H1 (cell line): ENCODE measurements around the gene TMEM182. TPM values are rescaled to one million over a fixed set of nuclear protein-coding genes. Genes with fewer than 3 reads are reported as not detected.

ENCODE experiments used
- CTCF ChIA-PET: fragments of 300-600 bp; sonication (Branson Sonifier 250); formaldehyde crosslinking; loops from one replicate; lab custom pipeline; 2021; ENCODE audit not compliant: partially characterized antibody; lab: Charles Lee
- POLR2A ChIA-PET: fragments of 300-600 bp; sonication (Branson Sonifier 250); formaldehyde crosslinking; loops from one replicate; lab custom pipeline; 2021; ENCODE audit warnings: inconsistent platforms; ENCODE audit not compliant: partially characterized antibody; lab: Charles Lee
- DNase-seq, 2 experiments: peaks; one replicate each; pipeline versions ENCODE4 v3.0.0 to v3.0.0-alpha.2; 2010 to 2022; ENCODE audit warnings: low spot score in 2 of 2, low read depth in 1 of 2, mixed read lengths in 1 of 2
- FAIRE-seq: peaks from 2 replicates; lab custom pipeline; 2011; peaks lifted over from hg19 to GRCh38; lab: Jason Lieb, UNC
- H2AFZ ChIP-seq: 2 replicates; pipeline ENCODE4 v1.8.1; 2012; ENCODE audit warnings: low read length, inconsistent platforms
- H2AK5ac ChIP-seq: 2 replicates; pipeline ENCODE4 v1.6.1; 2013; ENCODE audit warnings: low read depth, low read length
- H2BK120ac ChIP-seq: replicated peaks from 2 replicates; pipeline ENCODE3; 2013; ENCODE audit warnings: low read depth, low read length, inconsistent platforms
- H2BK12ac ChIP-seq: 2 replicates; pipeline ENCODE4 v1.6.1; 2013; ENCODE audit warnings: low read depth, low read length
- H2BK15ac ChIP-seq: 2 replicates; pipeline ENCODE4 v1.6.1; 2013; ENCODE audit warnings: low read length
- H2BK20ac ChIP-seq: 2 replicates; pipeline ENCODE4 v1.6.1; 2013; ENCODE audit warnings: low read length
- H2BK5ac ChIP-seq: 2 replicates; pipeline ENCODE4 v1.6.1; 2013; ENCODE audit warnings: low read depth, low read length
- H3K14ac ChIP-seq: 2 replicates; pipeline ENCODE4 v1.6.1; 2013; ENCODE audit warnings: inconsistent platforms; ENCODE audit not compliant: insufficient read length
- H3K18ac ChIP-seq: 2 replicates; pipeline ENCODE4 v1.6.1; 2013; ENCODE audit warnings: low read length; ENCODE audit errors: extremely low read depth
- H3K23ac ChIP-seq: 2 replicates; pipeline ENCODE4 v1.6.1; 2013; ENCODE audit warnings: inconsistent platforms; ENCODE audit not compliant: insufficient read length
- H3K23me2 ChIP-seq: 2 replicates; pipeline ENCODE4 v1.6.1; 2013; ENCODE audit warnings: low read depth, low read length
- H3K27ac ChIP-seq: 2 replicates; pipeline ENCODE4 v1.6.1; 2011; ENCODE audit warnings: low read depth, low read length, inconsistent platforms
- H3K27me3 ChIP-seq, 4 experiments: replicated peaks in 1 of 4; 1 replicate in 1 of 4; 2 replicates in 3 of 4; pipeline versions ENCODE4 v1.6.1 to v1.8.1; 2011 to 2013; ENCODE audit warnings: low read length in 3 of 4, mild to moderate bottlenecking in 3 of 4, inconsistent platforms in 2 of 4, mixed read lengths in 2 of 4, moderate library complexity in 1 of 4; ENCODE audit not compliant: control insufficient read depth in 3 of 4, insufficient read depth in 3 of 4; ENCODE audit errors: extremely low read depth in 1 of 4
- H3K36me3 ChIP-seq, 4 experiments: 2 replicates each; pipeline versions ENCODE4 v1.6.1 to v1.8.1; 2011 to 2013; ENCODE audit warnings: mild to moderate bottlenecking in 4 of 4, low read length in 3 of 4, moderate library complexity in 2 of 4, control low read depth in 1 of 4, inconsistent platforms in 1 of 4; ENCODE audit not compliant: insufficient read depth in 4 of 4, control insufficient read depth in 2 of 4
- H3K4ac ChIP-seq: replicated peaks from 2 replicates; pipeline ENCODE3; 2013; ENCODE audit warnings: low read length, low read depth, mixed read lengths, inconsistent platforms; ENCODE audit not compliant: insufficient read length
- H3K4me1 ChIP-seq, 4 experiments: replicated peaks in 1 of 4; 1 replicate in 1 of 4; 2 replicates in 3 of 4; pipeline versions ENCODE4 v1.6.1 to v1.8.1; 2011 to 2013; ENCODE audit warnings: low read length in 3 of 4, inconsistent platforms in 2 of 4, mixed read lengths in 1 of 4; ENCODE audit not compliant: insufficient read depth in 4 of 4, control insufficient read depth in 3 of 4
- H3K4me2 ChIP-seq, 2 experiments: 2 replicates each; pipeline versions ENCODE4 v1.6.1 to v1.8.1; 2011 to 2013; ENCODE audit warnings: low read depth in 2 of 2, low read length in 2 of 2, control low read depth in 1 of 2, inconsistent platforms in 1 of 2, mild to moderate bottlenecking in 1 of 2; ENCODE audit not compliant: insufficient read depth in 1 of 2
- H3K4me3 ChIP-seq, 4 experiments: fragments of 200-600, 300-600 bp in 1 of 4; sonication (generic), shearing (Covaris generic), sonication (Bioruptor Twin) in 1 of 4; 2 replicates each; pipeline versions ENCODE4 v1.5.1 to v1.8.1; 2011 to 2016; ENCODE audit warnings: low read length in 4 of 4, low read depth in 3 of 4, control low read depth in 2 of 4, inconsistent platforms in 2 of 4, mild to moderate bottlenecking in 2 of 4, mixed read lengths in 1 of 4, moderate library complexity in 1 of 4; ENCODE audit not compliant: insufficient read depth in 2 of 4; ENCODE audit errors: extremely low read depth in 1 of 4
- H3K56ac ChIP-seq: replicated peaks from 2 replicates; pipeline ENCODE3; 2013; ENCODE audit warnings: low read depth, mild to moderate bottlenecking, mixed read lengths, low read length, inconsistent platforms; ENCODE audit not compliant: insufficient read length
- H3K79me1 ChIP-seq: 2 replicates; pipeline ENCODE4 v1.6.1; 2013; ENCODE audit warnings: low read depth, low read length, control low read depth
- H3K79me2 ChIP-seq, 2 experiments: 2 replicates each; pipeline versions ENCODE4 v1.6.1 to v1.8.1; 2012 to 2013; ENCODE audit warnings: low read length in 2 of 2, mild to moderate bottlenecking in 2 of 2, inconsistent platforms in 1 of 2; ENCODE audit not compliant: insufficient read depth in 2 of 2, control insufficient read depth in 1 of 2
- H3K9ac ChIP-seq, 4 experiments: replicated peaks in 1 of 4; 1 replicate in 1 of 4; 2 replicates in 3 of 4; pipeline versions ENCODE4 v1.6.1 to v1.8.1; 2011 to 2013; ENCODE audit warnings: low read depth in 3 of 4, low read length in 3 of 4, control low read depth in 2 of 4, mild to moderate bottlenecking in 2 of 4, moderate library complexity in 2 of 4, inconsistent platforms in 1 of 4; ENCODE audit errors: extremely low read depth in 1 of 4
- H3K9me3 ChIP-seq, 2 experiments: 2 replicates each; pipeline versions ENCODE4 v1.6.1 to v1.8.1; 2012 to 2013; ENCODE audit warnings: mild to moderate bottlenecking in 2 of 2, moderate library complexity in 2 of 2, control low read depth in 1 of 2, inconsistent platforms in 1 of 2, low read depth in 1 of 2, low read length in 1 of 2, mixed read lengths in 1 of 2; ENCODE audit not compliant: insufficient read depth in 2 of 2
- H4K20me1 ChIP-seq, 2 experiments: replicated peaks in 1 of 2; 2 replicates each; pipeline versions ENCODE3 to v1.8.1; 2011 to 2013; ENCODE audit warnings: inconsistent platforms in 2 of 2, low read length in 2 of 2, mild to moderate bottlenecking in 1 of 2; ENCODE audit not compliant: insufficient read depth in 2 of 2, control insufficient read depth in 1 of 2
- H4K5ac ChIP-seq: 2 replicates; pipeline ENCODE4 v1.6.1; 2013; ENCODE audit warnings: low read length, low read depth, mixed read lengths, inconsistent platforms; ENCODE audit not compliant: insufficient read length
- H4K8ac ChIP-seq: 2 replicates; pipeline ENCODE4 v1.8.0; 2013; ENCODE audit warnings: mild to moderate bottlenecking, moderate library complexity, low read length, inconsistent platforms; ENCODE audit not compliant: insufficient read depth; ENCODE audit errors: extremely low read depth
- H4K91ac ChIP-seq: replicated peaks from 2 replicates; pipeline ENCODE3; 2013; ENCODE audit warnings: low read length, mixed read lengths, inconsistent platforms; ENCODE audit not compliant: insufficient read length
- ATF3 ChIP-seq: IDR thresholded peaks from 2 replicates; pipeline ENCODE4 v1.6.1; 2011; ENCODE audit warnings: low read depth, mild to moderate bottlenecking, low read length; ENCODE audit not compliant: insufficient read depth
- CTCF ChIP-seq, 3 experiments: IDR thresholded peaks; 1 replicate in 2 of 3; 2 replicates in 1 of 3; pipeline versions ENCODE4 v1.5.1 to v1.6.1; 2011; ENCODE audit warnings: low read length in 3 of 3, mild to moderate bottlenecking in 3 of 3, inconsistent platforms in 2 of 3, low read depth in 1 of 3, moderate library complexity in 1 of 3; ENCODE audit not compliant: insufficient read depth in 1 of 3; ENCODE audit errors: control extremely low read depth in 1 of 3
- EGR1 ChIP-seq: IDR thresholded peaks from 2 replicates; pipeline ENCODE4 v1.6.1; 2011; ENCODE audit warnings: low read depth, low read length, borderline replicate concordance
- EP300 ChIP-seq, 2 experiments: IDR thresholded peaks; 1 replicate in 1 of 2; 2 replicates in 1 of 2; pipeline ENCODE4 v1.6.1; 2011 to 2012; ENCODE audit warnings: low read depth in 2 of 2, low read length in 2 of 2, mild to moderate bottlenecking in 2 of 2, borderline replicate concordance in 1 of 2, inconsistent platforms in 1 of 2, moderate library complexity in 1 of 2
- FOSL1 ChIP-seq: IDR thresholded peaks from 2 replicates; pipeline ENCODE4 v1.6.1; 2011; ENCODE audit warnings: mild to moderate bottlenecking, low read depth, low read length, moderate library complexity; ENCODE audit not compliant: insufficient read depth
- GABPA ChIP-seq: IDR thresholded peaks from 2 replicates; pipeline ENCODE4 v1.6.1; 2011; ENCODE audit warnings: mild to moderate bottlenecking, low read length, moderate library complexity, borderline replicate concordance; ENCODE audit not compliant: insufficient read depth
- HDAC2 ChIP-seq, 2 experiments: fragments of 300-600 bp in 1 of 2; sonication (generic) in 1 of 2; IDR thresholded peaks; 2 replicates each; pipeline ENCODE4 v1.6.1; 2011 to 2012; ENCODE audit warnings: low read depth in 2 of 2, low read length in 2 of 2, mild to moderate bottlenecking in 2 of 2, moderate library complexity in 2 of 2, borderline replicate concordance in 1 of 2, inconsistent platforms in 1 of 2
- RXRA ChIP-seq: IDR thresholded peaks from 2 replicates; pipeline ENCODE4 v1.6.1; 2011; ENCODE audit warnings: low read depth, mild to moderate bottlenecking, low read length, moderate library complexity; ENCODE audit not compliant: insufficient read depth
- SP2 ChIP-seq: IDR thresholded peaks from 2 replicates; pipeline ENCODE4 v1.6.1; 2012; ENCODE audit warnings: mild to moderate bottlenecking, low read length, inconsistent platforms
- TCF12 ChIP-seq: IDR thresholded peaks from 2 replicates; pipeline ENCODE4 v1.6.1; 2011; ENCODE audit warnings: low read depth, mild to moderate bottlenecking, low read length
- WGBS, 2 experiments: shearing (Covaris generic) in 1 of 2; methylation state at CpG; one replicate each; pipeline versions ENCODE4 v1.1.6 to v1.1.7; 2013 to 2015; ENCODE audit warnings: low lambda C conversion rate in 2 of 2, mixed read lengths in 2 of 2, inconsistent platforms in 1 of 2, low coverage in 1 of 2, missing lambda C conversion rate in 1 of 2; ENCODE audit not compliant: insufficient replicate concordance in 2 of 2, insufficient coverage in 1 of 2, insufficient read length in 1 of 2; ENCODE audit errors: extremely low coverage in 1 of 2, missing lambda C conversion rate in 1 of 2; 5-methylcytosine and 5-hydroxymethylcytosine counted together
- polyA plus RNA-seq, 7 experiments: library from polyadenylated mRNA; depleted of rRNA in 3 of 7; stranded (reverse) in 5 of 7; unstranded in 2 of 7; fragments of >200 nt in 5 of 7; fragments of 200-250 nt in 2 of 7; gene quantifications; 1 replicate in 5 of 7; 2 replicates in 1 of 7; 4 replicates in 1 of 7; pipeline versions ENCODE4 v1.2.1 to v1.2.3, GENCODE V29; 2011 to 2013; ENCODE audit warnings: missing spikeins in 2 of 7, mixed read lengths in 2 of 7
- total RNA-seq: library from RNA; stranded (reverse); fragmentation: NEBNext Ultra II Directional; extraction: Animal tissue kit (Norgen Biotek cat#: 25700); gene quantifications from 2 replicates; pipeline ENCODE4 v1.2.1, GENCODE V29; 2021

Gene TMEM182
- total and polyA plus RNA-seq, 2 of the 8 experiments (the other 6 are each of a cell fraction or from before 2014, with no cell fraction given) = 3.1 to 4.3 TPM

GRCh38 chr2:102782187-102782586 is 20.4 kb downstream of the TMEM182 start:
- WGBS, 2 experiments = 96% methylated on average over 2 of the region's 2 CpGs; no CpG with 5 or more reads in 1 of the 2 experiments
- TF ChIP-seq CTCF (IDR thresholded peaks at IDR 0.05; ENCODE audit: control extremely low read depth in 1 of 3, insufficient read depth in 1 of 3, low read depth in 1 of 3, low read length in 3 of 3) = no peak
- TF ChIP-seq GABPA = no peak
- TF ChIP-seq ATF3 = no peak
- no peak for TF ChIP-seq HDAC2 (IDR thresholded peaks at IDR 0.05; ENCODE audit: borderline replicate concordance in 1 of 2, low read depth in 2 of 2, low read length in 2 of 2)
- no peak for TF ChIP-seq RXRA
- no peak for TF ChIP-seq TCF12
- no peak for TF ChIP-seq EGR1
- no peak for TF ChIP-seq FOSL1
- TF ChIP-seq EP300 (IDR thresholded peaks at IDR 0.05; ENCODE audit: borderline replicate concordance in 1 of 2, low read depth in 2 of 2, low read length in 2 of 2) = no peak
- no peak for TF ChIP-seq SP2

More at GRCh38 chr2:102782187-102782586, 20.4 kb downstream of the TMEM182 start:
- Histone ChIP-seq H2BK12ac (no peak overlapping the region), H2BK120ac (no peak overlapping the region), H3K4ac (no peak overlapping the region), H4K20me1 (no peaks in the 10 kb centered on the region), H2AK5ac (no peak overlapping the region), H2BK15ac (no peak overlapping the region), H4K5ac (no peak overlapping the region), H3K23me2 (no peaks in the 10 kb centered on the region; the same call in 1 of the 2 replicates), H3K9me3 (no peaks in the 10 kb centered on the region), H3K27me3 (no peaks in the 10 kb centered on the region), H3K9ac (no peak overlapping the region), H2AFZ (no peak overlapping the region), H3K14ac (no peak overlapping the region), H4K91ac (no peak overlapping the region), H3K79me1 (no peaks in the 10 kb centered on the region), H4K8ac (no peak overlapping the region), H2BK5ac (no peak overlapping the region), H3K4me2 (no peak overlapping the region), H3K79me2 (no peaks in the 10 kb centered on the region), H2BK20ac (no peak overlapping the region), H3K4me1 (peaks cover 0 to 3% (median 1%) of the 10 kb centered on the region in 4 experiments; a peak in 3 of 7 replicates), H3K18ac (no peak overlapping the region), H3K27ac (no peak overlapping the region), H3K23ac (no peak overlapping the region), H3K4me3 (no peak overlapping the region), H3K36me3 (no peaks in the 10 kb centered on the region), H3K56ac (no peak overlapping the region)
- ChIA-PET POLR2A (no interaction called here), CTCF (interaction anchor here (0.7 to 5.0 kb wide), 3 partner anchors 15 to 29 kb away, joined by 3 to 23 read pairs (median 14); no protein-coding TSS in a partner anchor)
- FAIRE-seq = no peak
- DNase-seq = no peak
